Measurements from ENCODE around the gene KIF12.

Gene KIF12

GRCh38 chr9:114139071-114139470 is 40.0 kb upstream of the KIF12 start:
- H3F3A ChIP-seq (ENCODE audit: insufficient read depth, low read length) = no peaks in the 10 kb centered on the region
- H4K20me1 ChIP-seq (ENCODE audit: insufficient read depth, low read length) = no peaks in the 10 kb centered on the region
- no peaks in the 10 kb centered on the region for H3K36me3 ChIP-seq (replicated peaks; ENCODE audit: insufficient read depth, low read length)
- no peaks in the 10 kb centered on the region for H3K9me2 ChIP-seq (replicated peaks; ENCODE audit: insufficient read depth, low read length)
- H3K4me3 ChIP-seq (ENCODE audit: low read length) = no peak overlapping the region
- H3K4me1 ChIP-seq (ENCODE audit: low read length) = no peaks in the 10 kb centered on the region
- H3K27ac ChIP-seq (ENCODE audit: low read length) = no peak overlapping the region
- DNase-seq = no peak
- no peaks in the 10 kb centered on the region for H3K9me3 ChIP-seq (replicated peaks; ENCODE audit: insufficient read depth, low read length)
- H2AFZ ChIP-seq (ENCODE audit: low read length) = no peak overlapping the region
- H3K79me2 ChIP-seq (ENCODE audit: low read length) = no peaks in the 10 kb centered on the region
- peaks cover 31% of the 10 kb centered on the region for H3K27me3 ChIP-seq (replicated peaks; ENCODE audit: insufficient read depth, low read length)
- TF ChIP-seq CTCF (IDR thresholded peaks at IDR 0.05; ENCODE audit: low read length) (no peak), EZH2 (optimal IDR thresholded peaks at IDR 0.05; ENCODE audit: low read depth, low read length) (no peak), EZH2phosphoT487 (IDR thresholded peaks at IDR 0.05; ENCODE audit: low read length) (no peak)
- no peak overlapping the region for H3K4me2 ChIP-seq (ENCODE audit: low read depth, low read length)
- H3K9ac ChIP-seq (ENCODE audit: low read length) = no peak overlapping the region

- H3K4me2 ChIP-seq (ENCODE audit: low read depth, low read length) = no peak overlapping the region
- no peaks in the 10 kb centered on the region for H3K9me3 ChIP-seq (replicated peaks; ENCODE audit: insufficient read depth, low read length)
- no peak for DNase-seq
- TF ChIP-seq CTCF (IDR thresholded peaks at IDR 0.05; ENCODE audit: low read length) (no peak), EZH2phosphoT487 (IDR thresholded peaks at IDR 0.05; ENCODE audit: low read length) (no peak), EZH2 (optimal IDR thresholded peaks at IDR 0.05; ENCODE audit: low read depth, low read length) (no peak)
- no peak overlapping the region for H3K27ac ChIP-seq (ENCODE audit: low read length)
- no peak overlapping the region for H3K9ac ChIP-seq (ENCODE audit: low read length)
- no peaks in the 10 kb centered on the region for H3K4me1 ChIP-seq (ENCODE audit: low read length)
- no peak overlapping the region for H2AFZ ChIP-seq (ENCODE audit: low read length)
- no peaks in the 10 kb centered on the region for H3K36me3 ChIP-seq (replicated peaks; ENCODE audit: insufficient read depth, low read length)
- no peaks in the 10 kb centered on the region for H3K79me2 ChIP-seq (ENCODE audit: low read length)
- no peak overlapping the region for H3K4me3 ChIP-seq (ENCODE audit: low read length)
- H3K9me2 ChIP-seq (replicated peaks; ENCODE audit: insufficient read depth, low read length) = no peaks in the 10 kb centered on the region
- no peaks in the 10 kb centered on the region for H4K20me1 ChIP-seq (ENCODE audit: insufficient read depth, low read length)
- no peaks in the 10 kb centered on the region for H3F3A ChIP-seq (ENCODE audit: insufficient read depth, low read length)
- peaks cover 31% of the 10 kb centered on the region for H3K27me3 ChIP-seq (replicated peaks; ENCODE audit: insufficient read depth, low read length)
These were observed 39.5 kb upstream of the KIF12 start for GRCh38 chr9:114138552-114138971.

- no peak overlapping the region for H3K4me3 ChIP-seq (ENCODE audit: low read length)
- TF ChIP-seq EZH2 (optimal IDR thresholded peaks at IDR 0.05; ENCODE audit: low read depth, low read length) = no peak
- TF ChIP-seq EZH2phosphoT487 (IDR thresholded peaks at IDR 0.05; ENCODE audit: low read length) = no peak
- no peak for TF ChIP-seq CTCF (IDR thresholded peaks at IDR 0.05; ENCODE audit: low read length)
- peaks cover 31% of the 10 kb centered on the region for H3K27me3 ChIP-seq (replicated peaks; ENCODE audit: insufficient read depth, low read length)
- no peaks in the 10 kb centered on the region for H3K4me1 ChIP-seq (ENCODE audit: low read length)
- no peaks in the 10 kb centered on the region for H3K79me2 ChIP-seq (ENCODE audit: low read length)
- no peak overlapping the region for H3K4me2 ChIP-seq (ENCODE audit: low read depth, low read length)
- no peak for DNase-seq
- no peak overlapping the region for H3K27ac ChIP-seq (ENCODE audit: low read length)
- no peak overlapping the region for H3K9ac ChIP-seq (ENCODE audit: low read length)
- no peaks in the 10 kb centered on the region for H3F3A ChIP-seq (ENCODE audit: insufficient read depth, low read length)
- no peaks in the 10 kb centered on the region for H3K9me2 ChIP-seq (replicated peaks; ENCODE audit: insufficient read depth, low read length)
- no peaks in the 10 kb centered on the region for H3K36me3 ChIP-seq (replicated peaks; ENCODE audit: insufficient read depth, low read length)
- H4K20me1 ChIP-seq (ENCODE audit: insufficient read depth, low read length) = no peaks in the 10 kb centered on the region
- H3K9me3 ChIP-seq (replicated peaks; ENCODE audit: insufficient read depth, low read length) = no peaks in the 10 kb centered on the region
- H2AFZ ChIP-seq (ENCODE audit: low read length) = no peak overlapping the region
These were observed 38.7 kb upstream of the KIF12 start for GRCh38 chr9:114137831-114138230.
